Measurements from ENCODE around the gene TENT5A. TPM values are rescaled to one million over a fixed set of nuclear protein-coding genes. Genes with fewer than 3 reads are reported as not detected.

Gene TENT5A
- total RNA-seq, 1 donor from 2014 or later, result 27.9 TPM

- no peaks in the 10 kb centered on the region for H3K27me3 Mint-ChIP-seq (ENCODE audit: low read depth)
- no peak for DNase-seq (ENCODE audit: low spot score)
- no peak overlapping the region for H3K4me3 Mint-ChIP-seq (ENCODE audit: unreplicated experiment)
- H3K27ac Mint-ChIP-seq (ENCODE audit: unreplicated experiment), result peak overlapping the region; percentile 92
- no peaks in the 10 kb centered on the region for H3K36me3 Mint-ChIP-seq (ENCODE audit: low read depth)
- H3K4me1 Mint-ChIP-seq (ENCODE audit: low read depth), result peaks cover 51% of the 10 kb centered on the region
- TF ChIP-seq CTCF (IDR thresholded peaks at IDR 0.05), result no peak
- peaks cover 4% of the 10 kb centered on the region for H3K9me3 Mint-ChIP-seq (ENCODE audit: low read depth)
Measured at GRCh38 chr6:81767163-81767891, 14.8 kb upstream of the TENT5A start.

GRCh38 chr6:81766482-81767069, 14.1 kb upstream of the TENT5A start:
- peaks cover 4% of the 10 kb centered on the region for H3K9me3 Mint-ChIP-seq (ENCODE audit: low read depth)
- DNase-seq (ENCODE audit: low spot score), result no peak
- TF ChIP-seq CTCF (IDR thresholded peaks at IDR 0.05), result no peak
- no peak overlapping the region for H3K4me3 Mint-ChIP-seq (ENCODE audit: unreplicated experiment)
- H3K27ac Mint-ChIP-seq (ENCODE audit: unreplicated experiment), result peak overlapping the region; percentile 92
- H3K36me3 Mint-ChIP-seq (ENCODE audit: low read depth), result no peaks in the 10 kb centered on the region
- no peaks in the 10 kb centered on the region for H3K27me3 Mint-ChIP-seq (ENCODE audit: low read depth)
- peaks cover 58% of the 10 kb centered on the region for H3K4me1 Mint-ChIP-seq (ENCODE audit: low read depth)

- no peak overlapping the region for H3K27ac Mint-ChIP-seq (ENCODE audit: unreplicated experiment)
- H3K9me3 Mint-ChIP-seq (ENCODE audit: low read depth), result peaks cover 4% of the 10 kb centered on the region
- peaks cover 72% of the 10 kb centered on the region for H3K4me1 Mint-ChIP-seq (ENCODE audit: low read depth)
- H3K36me3 Mint-ChIP-seq (ENCODE audit: low read depth), result no peaks in the 10 kb centered on the region
- no peak for DNase-seq (ENCODE audit: low spot score)
- no peaks in the 10 kb centered on the region for H3K27me3 Mint-ChIP-seq (ENCODE audit: low read depth)
- no peak for TF ChIP-seq CTCF (IDR thresholded peaks at IDR 0.05)
- H3K4me3 Mint-ChIP-seq (ENCODE audit: unreplicated experiment), result no peak overlapping the region
Measured at GRCh38 chr6:81764531-81764930, 12.1 kb upstream of the TENT5A start.

- Mint-ChIP-seq H3K4me1 (ENCODE audit: low read depth) (peaks cover 78% of the 10 kb centered on the region), H3K9me3 (ENCODE audit: low read depth) (peaks cover 4% of the 10 kb centered on the region), H3K4me3 (ENCODE audit: unreplicated experiment) (no peak overlapping the region), H3K27ac (ENCODE audit: unreplicated experiment) (no peak overlapping the region), H3K36me3 (ENCODE audit: low read depth) (no peaks in the 10 kb centered on the region), H3K27me3 (ENCODE audit: low read depth) (no peaks in the 10 kb centered on the region)
- no peak for TF ChIP-seq CTCF (IDR thresholded peaks at IDR 0.05)
- DNase-seq (ENCODE audit: low spot score), result no peak
Measured at GRCh38 chr6:81763968-81764367, 11.5 kb upstream of the TENT5A start.

GRCh38 chr6:81763051-81763450, 10.6 kb upstream of the TENT5A start:
- Mint-ChIP-seq H3K27me3 (ENCODE audit: low read depth) (no peaks in the 10 kb centered on the region), H3K27ac (ENCODE audit: unreplicated experiment) (no peak overlapping the region)
- no peak for TF ChIP-seq CTCF (IDR thresholded peaks at IDR 0.05)

More at GRCh38 chr6:81763051-81763450, 10.6 kb upstream of the TENT5A start:
- Mint-ChIP-seq H3K36me3 (ENCODE audit: low read depth) (no peaks in the 10 kb centered on the region), H3K4me1 (ENCODE audit: low read depth) (peaks cover 73% of the 10 kb centered on the region), H3K4me3 (ENCODE audit: unreplicated experiment) (no peak overlapping the region), H3K9me3 (ENCODE audit: low read depth) (peaks cover 4% of the 10 kb centered on the region)
- DNase-seq (ENCODE audit: low spot score), result no peak
